ENCODE results near the gene GATAD1. TPM values are rescaled to one million over a fixed set of nuclear protein-coding genes. Genes with fewer than 3 reads are reported as not detected.
"Not testable (repeated sequence)": the region's sequence is repeated elsewhere in the genome, so short reads cannot be mapped to it uniquely, and the experiment has no call there.

GATAD1 gene
- total and polyA plus RNA-seq, 2 of the 13 experiments (the other 11 are each of a cell fraction or from before 2014, with no cell fraction given), result 20.6 to 42.1 TPM

- TF ChIP-seq, protein P1, sequence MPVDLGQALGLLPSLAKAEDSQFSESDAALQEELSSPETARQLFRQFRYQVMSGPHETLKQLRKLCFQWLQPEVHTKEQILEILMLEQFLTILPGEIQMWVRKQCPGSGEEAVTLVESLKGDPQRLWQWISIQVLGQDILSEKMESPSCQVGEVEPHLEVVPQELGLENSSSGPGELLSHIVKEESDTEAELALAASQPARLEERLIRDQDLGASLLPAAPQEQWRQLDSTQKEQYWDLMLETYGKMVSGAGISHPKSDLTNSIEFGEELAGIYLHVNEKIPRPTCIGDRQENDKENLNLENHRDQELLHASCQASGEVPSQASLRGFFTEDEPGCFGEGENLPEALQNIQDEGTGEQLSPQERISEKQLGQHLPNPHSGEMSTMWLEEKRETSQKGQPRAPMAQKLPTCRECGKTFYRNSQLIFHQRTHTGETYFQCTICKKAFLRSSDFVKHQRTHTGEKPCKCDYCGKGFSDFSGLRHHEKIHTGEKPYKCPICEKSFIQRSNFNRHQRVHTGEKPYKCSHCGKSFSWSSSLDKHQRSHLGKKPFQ (CRISPR knock-in tag; IDR thresholded peaks at IDR 0.05; ENCODE audit: insufficient replicate concordance), result no peak
These were observed 30.8 kb downstream of the GATAD1 start (continued) for GRCh38 chr7:92478095-92478494.

GRCh38 chr7:92478711-92479110 is 31.4 kb downstream of the GATAD1 start:
- Histone ChIP-seq H3K36me3 (replicated peaks in 1 of 2; ENCODE audit: control insufficient read depth in 1 of 2, insufficient read depth in 2 of 2, low read length in 2 of 2) (no peaks in the 10 kb centered on the region), H3K79me2 (ENCODE audit: insufficient read depth, low read length) (no peaks in the 10 kb centered on the region), H3K9me3 (ENCODE audit: low read length) (no peaks in the 10 kb centered on the region), H3K9ac (ENCODE audit: insufficient read depth, low read depth, low read length) (no peak overlapping the region), H4K20me1 (ENCODE audit: insufficient read depth, low read length) (no peaks in the 10 kb centered on the region), H3K4me2 (ENCODE audit: low read depth, low read length) (no peak overlapping the region), H3K4me1 (ENCODE audit: insufficient read depth, low read length) (no peaks in the 10 kb centered on the region), H2AFZ (ENCODE audit: low read length) (no peak overlapping the region), H3K27ac (ENCODE audit: extremely low read length, insufficient read depth, low read length) (no peak overlapping the region), H3K4me3 (replicated peaks in 1 of 3; ENCODE audit: insufficient read depth in 1 of 3, low read depth in 2 of 3, low read length in 3 of 3) (no peak overlapping the region), H3K27me3 (ENCODE audit: control insufficient read depth in 1 of 2, insufficient read depth in 2 of 2, low read length in 2 of 2) (no peaks in the 10 kb centered on the region)
- FAIRE-seq, result no peak
- CTCF ChIA-PET (ENCODE audit: low intra/inter-chr PET ratio, low total read pairs), result no interaction called here
- no TSS peak for BruUV-seq (replicated peaks)
- no peak for ATAC-seq
- DNase-seq (ENCODE audit: low spot score), result no peak
- in situ Hi-C loops (cut with HindIII; ENCODE audit: extremely low pct_ligation_motif_present, low pct_unique_long_range_greater_than_20kb), result no loop called here
- no peak for TF ChIP-seq ZKSCAN1 (IDR thresholded peaks at IDR 0.05; ENCODE audit: low read length)
- no peak for TF ChIP-seq MAFG (CRISPR knock-in tag; IDR thresholded peaks at IDR 0.05)
- TF ChIP-seq, protein P2, sequence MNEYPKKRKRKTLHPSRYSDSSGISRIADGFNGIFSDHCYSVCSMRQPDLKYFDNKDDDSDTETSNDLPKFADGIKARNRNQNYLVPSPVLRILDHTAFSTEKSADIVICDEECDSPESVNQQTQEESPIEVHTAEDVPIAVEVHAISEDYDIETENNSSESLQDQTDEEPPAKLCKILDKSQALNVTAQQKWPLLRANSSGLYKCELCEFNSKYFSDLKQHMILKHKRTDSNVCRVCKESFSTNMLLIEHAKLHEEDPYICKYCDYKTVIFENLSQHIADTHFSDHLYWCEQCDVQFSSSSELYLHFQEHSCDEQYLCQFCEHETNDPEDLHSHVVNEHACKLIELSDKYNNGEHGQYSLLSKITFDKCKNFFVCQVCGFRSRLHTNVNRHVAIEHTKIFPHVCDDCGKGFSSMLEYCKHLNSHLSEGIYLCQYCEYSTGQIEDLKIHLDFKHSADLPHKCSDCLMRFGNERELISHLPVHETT (CRISPR knock-in tag; conservative IDR thresholded peaks at IDR 0.05), result no peak
- TF ChIP-seq DNMT1 (CRISPR knock-in tag; IDR thresholded peaks at IDR 0.05), result no peak
- TF ChIP-seq ZNF746 (CRISPR knock-in tag; IDR thresholded peaks at IDR 0.05), result no peak
- no peak for TF ChIP-seq HMGA1 (CRISPR knock-in tag; conservative IDR thresholded peaks at IDR 0.05)
- 85% methylated on average over 4 of the region's 4 CpGs for WGBS (ENCODE audit: low lambda C conversion rate)
- intact Hi-C loops (cut with micrococcal nuclease; ENCODE audit: unreplicated experiment), result no loop called here
- POLR2A ChIA-PET, result no interaction called here

GRCh38 chr7:92479146-92479545 is 31.9 kb downstream of the GATAD1 start:
- H3K9me3 ChIP-seq (ENCODE audit: low read length); FAIRE-seq; in situ Hi-C loops (cut with HindIII; ENCODE audit: extremely low pct_ligation_motif_present, low pct_unique_long_range_greater_than_20kb); H2AFZ ChIP-seq (ENCODE audit: low read length); H4K20me1 ChIP-seq (ENCODE audit: insufficient read depth, low read length); H3K36me3 ChIP-seq (replicated peaks in 1 of 2; ENCODE audit: control insufficient read depth in 1 of 2, insufficient read depth in 2 of 2, low read length in 2 of 2); ATAC-seq; H3K9ac ChIP-seq (ENCODE audit: insufficient read depth, low read depth, low read length); CTCF ChIA-PET (ENCODE audit: low intra/inter-chr PET ratio, low total read pairs); H3K4me3 ChIP-seq (replicated peaks in 1 of 3; ENCODE audit: insufficient read depth in 1 of 3, low read depth in 2 of 3, low read length in 3 of 3); H3K27ac ChIP-seq (ENCODE audit: extremely low read length, insufficient read depth, low read length); H3K4me1 ChIP-seq (ENCODE audit: insufficient read depth, low read length); H3K27me3 ChIP-seq (ENCODE audit: control insufficient read depth in 1 of 2, insufficient read depth in 2 of 2, low read length in 2 of 2); H3K4me2 ChIP-seq (ENCODE audit: low read depth, low read length); intact Hi-C loops (cut with micrococcal nuclease; ENCODE audit: unreplicated experiment); DNase-seq (ENCODE audit: low spot score); POLR2A ChIA-PET; BruUV-seq (replicated peaks); H3K79me2 ChIP-seq (ENCODE audit: insufficient read depth, low read length): not testable (repeated sequence)
- 84% methylated on average over 4 of the region's 4 CpGs for WGBS (ENCODE audit: low lambda C conversion rate)

GRCh38 chr7:92483624-92484023 is 36.3 kb downstream of the GATAD1 start:
- DNase-seq (ENCODE audit: low spot score); H3K4me3 ChIP-seq (replicated peaks in 1 of 3; ENCODE audit: insufficient read depth in 1 of 3, low read depth in 2 of 3, low read length in 3 of 3); FAIRE-seq; ATAC-seq; H2AFZ ChIP-seq (ENCODE audit: low read length); BruUV-seq (replicated peaks); H4K20me1 ChIP-seq (ENCODE audit: insufficient read depth, low read length); H3K9ac ChIP-seq (ENCODE audit: insufficient read depth, low read depth, low read length); H3K27ac ChIP-seq (ENCODE audit: extremely low read length, insufficient read depth, low read length); CTCF ChIA-PET (ENCODE audit: low intra/inter-chr PET ratio, low total read pairs); POLR2A ChIA-PET; H3K4me2 ChIP-seq (ENCODE audit: low read depth, low read length); H3K27me3 ChIP-seq (ENCODE audit: control insufficient read depth in 1 of 2, insufficient read depth in 2 of 2, low read length in 2 of 2); intact Hi-C loops (cut with micrococcal nuclease; ENCODE audit: unreplicated experiment); H3K79me2 ChIP-seq (ENCODE audit: insufficient read depth, low read length); in situ Hi-C loops (cut with HindIII; ENCODE audit: extremely low pct_ligation_motif_present, low pct_unique_long_range_greater_than_20kb); H3K4me1 ChIP-seq (ENCODE audit: insufficient read depth, low read length); H3K9me3 ChIP-seq (ENCODE audit: low read length): not testable (repeated sequence)
- H3K36me3 ChIP-seq (replicated peaks in 1 of 2; ENCODE audit: control insufficient read depth in 1 of 2, insufficient read depth in 2 of 2, low read length in 2 of 2), result peaks cover 4 to 14% of the 10 kb centered on the region in 2 experiments; a peak in 3 of 5 replicates
- 82% methylated on average over 6 of the region's 6 CpGs for WGBS (ENCODE audit: low lambda C conversion rate)
